Caco-2 (cell line): ENCODE measurements around the gene TTLL5. TPM values are rescaled to one million over a fixed set of nuclear protein-coding genes. Genes with fewer than 3 reads are reported as not detected.
"Not testable (repeated sequence)": the region's sequence is repeated elsewhere in the genome, so short reads cannot be mapped to it uniquely, and the experiment has no call there.

ENCODE experiments used
- BruUV-seq: library from RNA; stranded (reverse); fragments of 400-500 nt; replicated peaks from 2 replicates; lab custom pipeline; 2021; lab: Mats Ljungman, UMichigan
- CTCF ChIA-PET: fragments of 300-600 bp; sonication (Branson Sonifier 250); formaldehyde crosslinking; loops from one replicate; lab custom pipeline; 2022; ENCODE audit warnings: antibody characterized with exemption; lab: Charles Lee
- POLR2A ChIA-PET: fragments of 300-600 bp; sonication (Branson Sonifier 250); formaldehyde crosslinking; loops from one replicate; lab custom pipeline; 2022; ENCODE audit warnings: antibody characterized with exemption; lab: Charles Lee
- DNase-seq, 2 experiments: peaks; one replicate each; pipeline versions ENCODE4 v3.0.0 to v3.0.0-alpha.2; 2020 to 2022
- H3K27me3 ChIP-seq: replicated peaks from 2 replicates; pipeline ENCODE4 v1.6.0; 2011; ENCODE audit warnings: low read length; ENCODE audit not compliant: control insufficient read depth, insufficient read depth
- H3K36me3 ChIP-seq: 2 replicates; pipeline ENCODE4 v1.5.1; 2011; ENCODE audit warnings: low read length; ENCODE audit not compliant: control insufficient read depth, insufficient read depth
- H3K4me1 ChIP-seq: fragments of 250-450 bp; sonication (Bioruptor Pico); 2 replicates; pipeline ENCODE4 v1.5.1; 2020; ENCODE audit warnings: mild to moderate bottlenecking
- H3K4me3 ChIP-seq: 2 replicates; pipeline ENCODE4 v1.5.1; 2011; ENCODE audit warnings: low read depth, mild to moderate bottlenecking, control low read depth, low read length
- H3K9me3 ChIP-seq: fragments of 250-450 bp; sonication (Bioruptor Pico); 2 replicates; pipeline ENCODE4 v1.5.1; 2020; ENCODE audit warnings: mild to moderate bottlenecking, moderate library complexity
- H3K27ac Mint-ChIP-seq: one replicate; pipeline ENCODE4 v1.8.0; 2022; ENCODE audit warnings: mixed read lengths; ENCODE audit not compliant: unreplicated experiment
- H3K27me3 Mint-ChIP-seq: one replicate; pipeline ENCODE4 v1.8.0; 2022; ENCODE audit warnings: mixed read lengths; ENCODE audit not compliant: insufficient read depth, unreplicated experiment
- H3K36me3 Mint-ChIP-seq: one replicate; pipeline ENCODE4 v1.8.0; 2022; ENCODE audit warnings: mild to moderate bottlenecking, mixed read lengths; ENCODE audit not compliant: insufficient read depth, unreplicated experiment
- H3K4me1 Mint-ChIP-seq: one replicate; pipeline ENCODE4 v1.8.0; 2022; ENCODE audit warnings: low read depth, mixed read lengths; ENCODE audit not compliant: unreplicated experiment
- H3K4me3 Mint-ChIP-seq: one replicate; pipeline ENCODE4 v1.8.0; 2022; ENCODE audit warnings: mild to moderate bottlenecking, moderate library complexity, mixed read lengths; ENCODE audit not compliant: unreplicated experiment
- H3K9me3 Mint-ChIP-seq: one replicate; pipeline ENCODE4 v1.8.0; 2022; ENCODE audit warnings: mixed read lengths; ENCODE audit not compliant: unreplicated experiment
- CTCF ChIP-seq, 2 experiments: fragments of 200-600 bp in 1 of 2; IDR thresholded peaks; 1 replicate in 1 of 2; 2 replicates in 1 of 2; pipeline versions ENCODE4 v1.5.1 to v1.8.0; 2011 to 2022; ENCODE audit warnings: antibody characterized with exemption in 1 of 2, control low read depth in 1 of 2, inconsistent platforms in 1 of 2, low read depth in 1 of 2, low read length in 1 of 2, mild to moderate bottlenecking in 1 of 2, moderate library complexity in 1 of 2; ENCODE audit not compliant: insufficient read depth in 1 of 2, severe bottlenecking in 1 of 2, unreplicated experiment in 1 of 2
- intact Hi-C: fragments of 100-400 bp; cut with micrococcal nuclease; formaldehyde crosslinking; loops from one replicate; pipeline ENCODE4 v1.10.0; 2022; ENCODE audit not compliant: unreplicated experiment
- total RNA-seq: library from RNA; stranded (reverse); gene quantifications from 2 replicates; pipeline ENCODE4 v1.2.3, GENCODE V29; 2022

TTLL5 gene
- total RNA-seq, 1 experiment from 2014 or later, result 38.2 TPM

DNA sequence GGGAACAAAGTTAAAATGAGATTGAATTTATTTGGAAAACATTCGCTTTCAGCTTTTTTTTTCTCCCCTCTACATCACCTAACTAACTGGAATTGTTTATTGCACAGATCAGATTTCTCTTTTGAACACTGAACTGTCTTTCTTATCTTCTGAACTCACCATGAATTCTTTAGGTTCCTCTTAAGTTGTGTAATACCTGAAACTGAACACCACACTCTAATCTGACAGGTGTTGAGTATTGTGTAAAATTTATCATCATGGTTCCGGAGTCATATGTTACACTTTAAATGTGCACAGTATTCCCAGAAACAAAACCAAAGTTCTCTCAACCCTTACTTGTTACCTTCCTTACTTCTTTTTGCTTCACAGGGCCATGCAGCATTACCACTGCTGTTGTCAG, 254.0 kb downstream of the TTLL5 start:
- Histone ChIP-seq H3K4me3 (no peak overlapping the region), H3K36me3 (no peaks in the 10 kb centered on the region), H3K27me3 (no peaks in the 10 kb centered on the region), H3K4me1 (peaks cover 41% of the 10 kb centered on the region), H3K9me3 (no peaks in the 10 kb centered on the region)
- H3K27ac Mint-ChIP-seq, result peak overlapping the region; percentile 63
- H3K4me1 Mint-ChIP-seq, result peaks cover 32% of the 10 kb centered on the region
- DNase-seq, result peak in 1 of 2 experiments; percentile 39
- TF ChIP-seq CTCF (IDR thresholded peaks at IDR 0.05; ENCODE audit: insufficient read depth in 1 of 2, low read depth in 1 of 2, low read length in 1 of 2, severe bottlenecking in 1 of 2, unreplicated experiment in 1 of 2), result no peak
- intact Hi-C loops, result loop anchor here (2.0 kb wide), 1 partner anchor 44 kb away; no protein-coding TSS in a partner anchor
- H3K27me3 Mint-ChIP-seq, result no peaks in the 10 kb centered on the region
- no peaks in the 10 kb centered on the region for H3K9me3 Mint-ChIP-seq
- CTCF ChIA-PET, result interaction anchor here (0.6 to 1.3 kb wide), 2 partner anchors 9 to 68 kb away, joined by 4 to 6 read pairs; no protein-coding TSS in a partner anchor
- POLR2A ChIA-PET, result interaction anchor here (0.5 to 0.9 kb wide), 5 partner anchors 46 to 242 kb away, joined by 3 to 10 read pairs (median 4); no protein-coding TSS in a partner anchor
- TSS peak; percentile 93 for BruUV-seq
- H3K4me3 Mint-ChIP-seq, result peak overlapping the region; percentile 56
- peaks cover 16% of the 10 kb centered on the region for H3K36me3 Mint-ChIP-seq

DNA sequence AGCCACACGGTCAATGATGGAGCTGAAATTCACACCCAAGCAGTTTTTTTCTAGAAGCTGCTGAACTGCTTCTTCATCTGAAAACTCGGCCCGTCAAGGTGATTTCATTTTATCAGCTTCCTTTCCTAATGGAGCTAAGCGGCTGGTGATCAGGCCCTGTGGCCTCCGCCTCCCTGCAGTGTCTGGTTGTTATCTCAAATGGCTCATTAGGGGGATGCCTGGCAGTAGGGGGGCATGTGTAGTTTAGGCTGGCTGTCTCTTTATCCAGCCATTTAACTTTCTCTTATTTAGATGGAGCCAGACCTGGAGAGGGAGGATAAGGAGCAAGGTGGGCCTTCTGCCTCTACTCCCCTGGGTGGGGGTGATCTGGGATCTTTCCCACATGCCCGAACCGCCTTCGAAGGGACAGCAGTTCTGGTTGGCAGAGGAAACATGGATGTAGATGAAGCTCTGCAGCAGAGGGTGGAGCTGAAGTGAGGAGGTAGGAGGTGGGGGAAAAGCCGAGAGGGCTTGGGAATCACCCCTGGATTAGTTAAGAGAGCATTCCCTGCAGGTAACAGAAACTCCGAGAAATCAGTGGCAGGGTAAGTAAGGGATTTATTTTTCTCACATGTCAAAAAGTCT, 256.4 kb downstream of the TTLL5 start:
- peaks cover 19% of the 10 kb centered on the region for H3K4me1 Mint-ChIP-seq
- no peak overlapping the region for H3K27ac Mint-ChIP-seq
- no peak for TF ChIP-seq CTCF (IDR thresholded peaks at IDR 0.05; ENCODE audit: insufficient read depth in 1 of 2, low read depth in 1 of 2, low read length in 1 of 2, severe bottlenecking in 1 of 2, unreplicated experiment in 1 of 2)
- intact Hi-C loops, result no loop called here
- no peak overlapping the region for H3K4me3 Mint-ChIP-seq
- no peaks in the 10 kb centered on the region for H3K27me3 Mint-ChIP-seq
- H3K9me3 Mint-ChIP-seq, result no peaks in the 10 kb centered on the region
- Histone ChIP-seq H3K9me3 (no peaks in the 10 kb centered on the region), H3K4me3 (no peak overlapping the region), H3K4me1 (peaks cover 31% of the 10 kb centered on the region), H3K27me3 (no peaks in the 10 kb centered on the region), H3K36me3 (no peaks in the 10 kb centered on the region)
- DNase-seq, result no peak
- POLR2A ChIA-PET, result no interaction called here
- no TSS peak for BruUV-seq
- H3K36me3 Mint-ChIP-seq, result peaks cover 21% of the 10 kb centered on the region
- CTCF ChIA-PET, result interaction anchor here (0.6 to 0.8 kb wide), 2 partner anchors 52 to 62 kb away, joined by 3 read pairs; no protein-coding TSS in a partner anchor

GRCh38 chr14:75917946-75918335, 256.9 kb downstream of the TTLL5 start:
- no TSS peak for BruUV-seq
- no peak for TF ChIP-seq CTCF (IDR thresholded peaks at IDR 0.05; ENCODE audit: insufficient read depth in 1 of 2, low read depth in 1 of 2, low read length in 1 of 2, severe bottlenecking in 1 of 2, unreplicated experiment in 1 of 2)
- Mint-ChIP-seq H3K4me3 (no peak overlapping the region), H3K27ac (no peak overlapping the region), H3K9me3 (no peaks in the 10 kb centered on the region), H3K27me3 (no peaks in the 10 kb centered on the region), H3K36me3 (peaks cover 21% of the 10 kb centered on the region), H3K4me1 (peaks cover 14% of the 10 kb centered on the region)
- no peak overlapping the region for H3K4me3 ChIP-seq
- ChIA-PET POLR2A (no interaction called here), CTCF (no interaction called here)
- intact Hi-C loops, result no loop called here
- no peaks in the 10 kb centered on the region for H3K9me3 ChIP-seq
- H3K4me1 ChIP-seq, result peaks cover 26% of the 10 kb centered on the region
- no peaks in the 10 kb centered on the region for H3K36me3 ChIP-seq
- H3K27me3 ChIP-seq, result no peaks in the 10 kb centered on the region
- DNase-seq, result no peak

DNA sequence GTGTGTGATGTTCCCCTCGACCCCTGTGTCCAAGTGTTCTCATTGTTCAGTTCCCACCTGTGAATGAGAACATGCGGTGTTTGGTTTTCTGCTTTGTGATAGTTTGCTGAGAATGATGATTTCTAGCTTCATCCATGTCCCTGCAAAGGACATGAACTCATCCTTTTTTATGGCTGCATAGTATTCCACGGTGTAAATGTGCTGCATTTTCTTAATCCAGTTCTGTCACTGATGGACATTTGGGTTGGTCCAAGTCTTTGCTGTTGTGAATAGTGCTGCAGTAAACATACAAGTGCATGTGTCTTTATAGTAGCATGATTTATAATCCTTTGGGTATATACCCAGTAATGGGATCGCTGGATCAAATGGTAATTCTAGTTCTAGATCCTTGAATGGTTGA, 259.4 kb downstream of the TTLL5 start:
- H3K9me3 Mint-ChIP-seq, H3K4me3 ChIP-seq, intact Hi-C loops, H3K4me1 ChIP-seq, H3K27ac Mint-ChIP-seq, H3K27me3 ChIP-seq, BruUV-seq, DNase-seq, POLR2A ChIA-PET, H3K27me3 Mint-ChIP-seq, H3K4me1 Mint-ChIP-seq, CTCF ChIA-PET, H3K4me3 Mint-ChIP-seq, H3K9me3 ChIP-seq, H3K36me3 ChIP-seq: not testable (repeated sequence)
- H3K36me3 Mint-ChIP-seq, result peaks cover 12% of the 10 kb centered on the region
